ENCODE data around the gene C2CD4A.

The C2CD4A gene

GRCh38 chr15:62067448-62068044 lies 769 bp downstream of the C2CD4A start:
- H3K79me2 ChIP-seq (ENCODE audit: low read length): no peaks in the 10 kb centered on the region
- no peaks in the 10 kb centered on the region for H3K4me1 ChIP-seq (ENCODE audit: low read length)
- H3K27ac ChIP-seq (ENCODE audit: low read length): no peak overlapping the region
- TF ChIP-seq CTCF (IDR thresholded peaks at IDR 0.05; ENCODE audit: low read length): no peak
- TF ChIP-seq EZH2 (optimal IDR thresholded peaks at IDR 0.05; ENCODE audit: low read depth, low read length): no peak
- peaks cover 12% of the 10 kb centered on the region; the same call in 1 of the 2 replicates for H3K27me3 ChIP-seq (replicated peaks; ENCODE audit: insufficient read depth, low read length)
- H3K36me3 ChIP-seq (replicated peaks; ENCODE audit: insufficient read depth, low read length): no peaks in the 10 kb centered on the region
- peaks cover 7% of the 10 kb centered on the region; the same call in 1 of the 2 replicates for H3F3A ChIP-seq (ENCODE audit: insufficient read depth, low read length)
- no peaks in the 10 kb centered on the region for H3K9me3 ChIP-seq (replicated peaks; ENCODE audit: insufficient read depth, low read length)
- peak overlapping the region; percentile 39; the same call in 1 of the 2 replicates for H3K4me3 ChIP-seq (ENCODE audit: low read length)
- no peaks in the 10 kb centered on the region for H4K20me1 ChIP-seq (ENCODE audit: insufficient read depth, low read length)
- no peaks in the 10 kb centered on the region for H3K9me2 ChIP-seq (replicated peaks; ENCODE audit: insufficient read depth, low read length)
- no peak overlapping the region for H3K9ac ChIP-seq (ENCODE audit: low read length)
- no peak overlapping the region for H2AFZ ChIP-seq (ENCODE audit: low read length)
- peak overlapping the region; percentile 53; the same call in 1 of the 2 replicates for H3K4me2 ChIP-seq (ENCODE audit: low read depth, low read length)
- no peak for DNase-seq

DNA sequence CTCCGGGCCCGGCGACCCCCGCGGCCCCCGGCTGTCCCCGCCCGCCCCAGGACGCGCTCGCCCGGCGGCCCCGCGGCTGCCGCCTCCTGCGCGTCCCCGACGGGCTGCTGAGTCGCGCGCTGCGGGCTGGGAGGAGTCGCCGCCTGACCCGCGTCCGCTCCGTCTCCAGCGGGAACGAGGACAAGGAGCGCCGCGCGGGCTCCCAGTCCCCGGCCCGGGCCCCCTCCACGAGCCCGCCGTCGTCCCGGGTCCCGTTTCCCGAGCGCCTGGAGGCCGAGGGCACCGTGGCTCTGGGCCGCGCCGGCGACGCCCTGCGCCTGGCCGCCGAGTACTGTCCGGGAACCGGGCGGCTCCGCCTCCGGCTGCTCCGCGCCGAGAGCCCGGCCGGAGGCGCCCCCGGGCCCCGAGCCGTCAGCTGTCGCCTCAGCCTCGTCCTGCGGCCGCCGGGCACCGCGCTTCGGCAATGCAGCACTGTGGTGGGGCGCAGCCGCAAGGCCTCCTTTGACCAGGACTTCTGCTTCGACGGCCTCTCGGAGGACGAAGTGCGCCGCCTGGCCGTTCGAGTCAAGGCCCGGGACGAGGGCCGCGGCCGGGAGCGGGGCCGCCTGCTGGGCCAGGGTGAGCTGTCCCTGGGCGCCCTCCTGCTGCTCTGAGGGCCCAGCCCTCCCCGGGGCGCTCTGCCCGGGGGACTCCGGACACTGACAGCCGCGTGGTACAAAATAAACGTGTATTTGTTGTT lies 1.5 kb downstream of the C2CD4A start:
- Histone ChIP-seq H4K20me1 (ENCODE audit: insufficient read depth, low read length) (no peaks in the 10 kb centered on the region), H3F3A (ENCODE audit: insufficient read depth, low read length) (peaks cover 7% of the 10 kb centered on the region; the same call in 1 of the 2 replicates), H3K27me3 (replicated peaks; ENCODE audit: insufficient read depth, low read length) (peaks cover 12% of the 10 kb centered on the region; the same call in 1 of the 2 replicates), H3K9ac (ENCODE audit: low read length) (peak overlapping the region; percentile 32; the same call in 1 of the 2 replicates), H3K27ac (ENCODE audit: low read length) (no peak overlapping the region), H3K9me2 (replicated peaks; ENCODE audit: insufficient read depth, low read length) (no peaks in the 10 kb centered on the region), H3K36me3 (replicated peaks; ENCODE audit: insufficient read depth, low read length) (no peaks in the 10 kb centered on the region), H3K79me2 (ENCODE audit: low read length) (no peaks in the 10 kb centered on the region), H3K9me3 (replicated peaks; ENCODE audit: insufficient read depth, low read length) (no peaks in the 10 kb centered on the region), H3K4me2 (ENCODE audit: low read depth, low read length) (peak overlapping the region; percentile 72), H3K4me1 (ENCODE audit: low read length) (no peaks in the 10 kb centered on the region), H3K4me3 (ENCODE audit: low read length) (peak overlapping the region; percentile 64), H2AFZ (ENCODE audit: low read length) (peak overlapping the region; percentile 82)
- TF ChIP-seq EZH2phosphoT487 (IDR thresholded peaks at IDR 0.05; ENCODE audit: low read length) (no peak), CTCF (IDR thresholded peaks at IDR 0.05; ENCODE audit: low read length) (peak; percentile 21)
- peak; percentile 50 for DNase-seq

- TF ChIP-seq EZH2phosphoT487 (IDR thresholded peaks at IDR 0.05; ENCODE audit: low read length) (no peak), EZH2 (optimal IDR thresholded peaks at IDR 0.05; ENCODE audit: low read depth, low read length) (no peak), CTCF (IDR thresholded peaks at IDR 0.05; ENCODE audit: low read length) (no peak)
- Histone ChIP-seq H3K4me3 (ENCODE audit: low read length) (peak overlapping the region; percentile 64), H3K4me1 (ENCODE audit: low read length) (no peaks in the 10 kb centered on the region), H3K9me3 (replicated peaks; ENCODE audit: insufficient read depth, low read length) (no peaks in the 10 kb centered on the region), H3K9ac (ENCODE audit: low read length) (peak overlapping the region; percentile 32; the same call in 1 of the 2 replicates), H3K79me2 (ENCODE audit: low read length) (no peaks in the 10 kb centered on the region), H3K27me3 (replicated peaks; ENCODE audit: insufficient read depth, low read length) (peaks cover 12% of the 10 kb centered on the region; the same call in 1 of the 2 replicates), H3K9me2 (replicated peaks; ENCODE audit: insufficient read depth, low read length) (no peaks in the 10 kb centered on the region), H2AFZ (ENCODE audit: low read length) (peak overlapping the region; percentile 82), H3K36me3 (replicated peaks; ENCODE audit: insufficient read depth, low read length) (no peaks in the 10 kb centered on the region), H4K20me1 (ENCODE audit: insufficient read depth, low read length) (no peaks in the 10 kb centered on the region), H3F3A (ENCODE audit: insufficient read depth, low read length) (peaks cover 7% of the 10 kb centered on the region; the same call in 1 of the 2 replicates), H3K27ac (ENCODE audit: low read length) (no peak overlapping the region), H3K4me2 (ENCODE audit: low read depth, low read length) (peak overlapping the region; percentile 72)
- no peak for DNase-seq
Measured at GRCh38 chr15:62068810-62069167, 2.0 kb downstream of the C2CD4A start.

All from MM.1S (cell line).